Hindlimb muscle (tissue), 1 donor: ENCODE results near the gene KCNJ10. TPM values are rescaled to one million over a fixed set of nuclear protein-coding genes. Genes with fewer than 3 reads are reported as not detected.

ENCODE experiments used
- DNase-seq: peaks from one replicate; pipeline ENCODE4 v3.0.0-alpha.2; 2013
- polyA plus RNA-seq: library from polyadenylated mRNA; unstranded; fragments of 120-200 nt; gene quantifications from one replicate; pipeline ENCODE4 v1.2.1, GENCODE V29; 2013; ENCODE audit not compliant: insufficient read length

The KCNJ10 gene
- polyA plus RNA-seq, 1 donor: 0.46 TPM

GRCh38 chr1:159959451-159959850, 110.5 kb downstream of the KCNJ10 start:
- no peak for DNase-seq

GRCh38 chr1:159958719-159959380, 111.1 kb downstream of the KCNJ10 start:
- no peak for DNase-seq

- no peak for DNase-seq
Measured at GRCh38 chr1:159957824-159958268, 112.1 kb downstream of the KCNJ10 start.

- no peak for DNase-seq
Measured at GRCh38 chr1:159955456-159955855, 114.5 kb downstream of the KCNJ10 start.

GRCh38 chr1:159953536-159954515, 116.1 kb downstream of the KCNJ10 start, which contains the start of gene SLAMF9:
Gene SLAMF9, minus strand, starts transcription at chr1:159954237. Its CDS starts 100 bp downstream, at chr1:159954137.
- no peak for DNase-seq

GRCh38 chr1:159952932-159953331, 117.0 kb downstream of the KCNJ10 start:
- no peak for DNase-seq

- no peak for DNase-seq
Measured at GRCh38 chr1:159951551-159951950, 118.4 kb downstream of the KCNJ10 start.

- no peak for DNase-seq
Measured at GRCh38 chr1:159951016-159951415, 118.9 kb downstream of the KCNJ10 start.

GRCh38 chr1:159949981-159950381, 120.0 kb downstream of the KCNJ10 start:
- DNase-seq: no peak

GRCh38 chr1:159949123-159949522, 120.8 kb downstream of the KCNJ10 start:
- DNase-seq: no peak

Other genes with a start within 250 kb of the KCNJ10 start
- 0.45 TPM for gene SLAMF8, start 243.3 kb downstream of the KCNJ10 start, polyA plus RNA-seq
- not detected for gene VSIG8, start 207.5 kb downstream of the KCNJ10 start, polyA plus RNA-seq
- gene CFAP45, start 170.0 kb downstream of the KCNJ10 start, polyA plus RNA-seq: 0.40 TPM
- gene TAGLN2, start 144.7 kb downstream of the KCNJ10 start, polyA plus RNA-seq: 155 TPM
- 0.65 TPM for gene IGSF9, start 124.5 kb downstream of the KCNJ10 start, polyA plus RNA-seq
- gene SLAMF9, start 115.9 kb downstream of the KCNJ10 start, polyA plus RNA-seq: not detected
- 5.0 TPM for gene PIGM, start 38.2 kb downstream of the KCNJ10 start, polyA plus RNA-seq
- gene KCNJ9, start 11.4 kb upstream of the KCNJ10 start, polyA plus RNA-seq: 0.09 TPM
- gene IGSF8, start 28.5 kb upstream of the KCNJ10 start, polyA plus RNA-seq: 21.6 TPM
- 87.0 TPM for gene ATP1A2, start 45.6 kb upstream of the KCNJ10 start, polyA plus RNA-seq
- 4.0 TPM for gene ATP1A4, start 81.4 kb upstream of the KCNJ10 start, polyA plus RNA-seq
- gene CASQ1, start 120.4 kb upstream of the KCNJ10 start, polyA plus RNA-seq: 912 TPM
- 117 TPM for gene PEA15, start 135.2 kb upstream of the KCNJ10 start, polyA plus RNA-seq
- gene DCAF8, start 192.4 kb upstream of the KCNJ10 start, polyA plus RNA-seq: 115 TPM
- gene PEX19, start 215.0 kb upstream of the KCNJ10 start, polyA plus RNA-seq: 45.3 TPM